Activated gamma-delta T cell treated with Interleukin-2 at 50 U/mL for 16 hours (primary cell): ENCODE data around the gene EFCAB6.

Source experiments
- DNase-seq: peaks from one replicate; pipeline ENCODE4 v3.0.0-alpha.2; 2020

The EFCAB6 gene

DNA sequence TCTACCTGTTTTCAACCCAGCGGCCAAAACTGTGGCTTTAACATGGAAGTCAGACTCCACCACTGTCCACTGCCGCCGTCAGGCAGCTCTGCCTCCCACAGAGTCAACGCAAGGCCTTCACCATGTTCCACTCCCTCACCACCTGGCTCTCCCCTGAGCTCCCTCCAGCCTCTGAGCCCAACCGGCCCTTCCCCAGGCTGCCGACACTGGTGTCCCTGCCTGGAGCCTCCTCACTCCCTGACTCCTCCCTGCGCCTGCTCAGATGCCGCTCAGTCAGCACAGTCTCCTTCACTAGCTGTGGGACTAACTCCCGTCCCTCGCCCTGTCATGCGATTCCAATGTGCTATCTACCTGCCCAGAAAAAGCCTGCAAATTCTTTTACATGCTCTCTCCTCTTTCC is 33.9 kb upstream of the EFCAB6 start:
- DNase-seq, result no peak

DNA sequence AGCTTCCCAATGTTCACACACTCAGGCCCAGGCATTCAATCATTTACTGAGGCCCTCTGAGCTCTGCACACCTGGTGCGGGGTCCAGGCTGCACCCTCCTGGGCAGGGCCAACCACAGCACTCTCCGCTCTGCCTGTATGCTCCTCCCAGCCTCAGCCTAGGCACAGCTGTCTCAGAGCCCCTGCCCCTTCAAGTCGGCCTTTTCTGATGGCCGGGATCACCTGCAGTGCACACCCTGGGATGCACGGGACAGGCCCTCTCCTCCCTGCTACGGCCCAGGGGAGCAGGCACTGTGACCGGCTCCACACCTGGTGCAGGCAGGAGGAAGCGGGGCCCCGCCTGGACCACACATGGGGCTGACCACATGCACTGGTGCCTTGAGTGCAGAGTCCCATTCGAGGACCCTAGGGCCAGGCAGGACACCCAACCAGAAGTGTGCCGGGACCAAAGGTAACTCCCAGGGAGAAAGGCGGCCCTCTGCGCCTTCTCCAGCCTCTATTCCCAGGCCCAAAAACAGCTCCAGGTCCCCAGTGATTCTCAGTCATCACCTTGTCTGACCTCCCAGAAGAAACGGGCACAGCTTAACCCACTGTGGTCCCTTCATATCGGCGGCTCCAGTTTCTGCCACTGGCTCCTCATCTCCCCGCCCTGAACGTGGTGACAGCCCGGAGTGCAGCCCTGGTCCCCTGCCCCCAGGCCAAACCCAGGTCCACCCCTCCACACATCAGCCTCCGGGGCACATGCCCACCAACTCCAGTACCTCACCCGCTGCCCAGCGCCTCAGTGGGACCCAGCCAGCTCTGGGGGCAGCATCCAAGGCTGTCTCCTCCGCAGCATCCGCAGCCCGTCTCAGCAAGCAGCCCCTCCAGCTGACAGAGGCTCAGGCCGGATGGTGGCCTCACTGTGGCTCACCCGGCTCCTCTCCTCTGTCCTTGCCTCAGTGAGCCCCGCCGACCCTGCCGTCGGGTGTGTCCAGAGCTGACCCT is 32.7 kb upstream of the EFCAB6 start:
- no peak for DNase-seq

DNA sequence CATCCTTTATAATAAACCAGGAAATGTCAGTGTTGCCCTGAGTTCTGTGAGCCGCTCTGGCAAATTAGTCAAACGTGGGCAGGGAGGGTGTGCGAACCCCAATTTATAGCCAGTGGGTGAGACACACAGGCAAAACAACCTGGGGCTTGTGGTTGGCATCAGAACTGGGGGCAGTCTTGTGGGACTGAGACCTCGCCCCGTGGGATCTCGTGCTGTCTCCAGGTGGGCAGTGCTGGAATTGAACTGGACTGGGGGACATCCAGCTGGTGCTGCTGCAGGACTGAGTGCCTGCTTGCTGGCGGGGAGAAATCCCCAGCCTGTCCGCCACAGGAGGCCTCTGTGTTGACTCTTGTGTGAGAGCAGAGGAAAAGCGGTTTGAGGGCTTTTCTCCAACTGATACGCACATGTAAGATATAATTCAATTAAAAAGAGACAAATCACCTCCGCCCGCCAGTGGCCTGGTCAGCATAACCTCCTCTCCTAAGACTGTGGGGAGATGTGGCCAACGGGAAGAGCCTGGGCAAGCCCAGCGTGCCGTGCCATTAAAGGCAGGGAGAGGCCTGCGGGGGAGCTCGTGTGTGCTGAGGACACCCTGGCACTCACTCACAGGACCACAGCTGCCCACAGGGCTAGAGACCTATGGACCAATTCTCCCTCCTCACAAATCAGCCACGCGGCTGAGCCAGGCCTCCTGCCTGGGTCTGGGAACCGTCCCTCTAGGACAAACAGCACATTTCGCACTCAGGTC is 31.9 kb upstream of the EFCAB6 start:
- no peak for DNase-seq

DNA sequence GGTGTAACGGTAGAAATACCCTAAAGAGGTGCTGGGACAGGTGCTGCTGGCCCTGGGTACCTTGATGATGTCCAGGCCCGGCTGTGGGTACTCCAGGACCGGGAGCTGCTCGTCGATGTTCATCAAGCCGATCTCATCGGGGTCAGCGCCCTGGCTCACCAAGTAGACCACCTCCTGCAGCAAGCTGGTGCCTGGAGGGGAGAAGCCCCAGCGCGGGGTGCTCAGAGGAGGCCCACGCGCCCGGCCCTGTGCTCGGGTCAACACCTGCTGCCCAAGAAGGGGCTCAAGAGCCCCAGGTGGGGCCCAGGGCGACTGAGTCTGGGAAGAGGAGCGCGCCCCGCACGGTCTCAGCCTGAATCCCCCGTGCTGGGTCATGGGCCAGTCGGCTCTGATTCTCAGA is 29.6 kb upstream of the EFCAB6 start:
- DNase-seq, result no peak

DNA sequence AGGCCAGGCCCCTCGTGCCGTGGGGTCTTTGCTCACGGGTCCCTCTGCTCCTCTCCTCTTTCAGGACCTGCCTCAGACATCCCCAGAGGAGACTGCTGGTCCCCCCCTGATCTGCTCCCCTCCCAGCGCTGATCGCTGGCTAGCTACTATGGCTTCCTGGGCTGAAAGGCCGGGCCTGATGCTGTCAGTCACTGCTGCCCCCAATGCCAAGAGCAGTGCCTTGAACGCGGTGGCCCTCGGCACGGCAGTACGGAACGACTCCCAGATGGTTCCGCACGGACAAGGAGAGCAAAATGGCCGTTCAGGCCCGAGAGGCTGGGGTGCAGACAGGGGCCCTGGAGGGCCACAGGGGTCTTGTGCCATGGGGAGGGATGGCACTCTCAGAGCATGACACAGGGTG is 28.7 kb upstream of the EFCAB6 start:
- DNase-seq, result no peak

DNA sequence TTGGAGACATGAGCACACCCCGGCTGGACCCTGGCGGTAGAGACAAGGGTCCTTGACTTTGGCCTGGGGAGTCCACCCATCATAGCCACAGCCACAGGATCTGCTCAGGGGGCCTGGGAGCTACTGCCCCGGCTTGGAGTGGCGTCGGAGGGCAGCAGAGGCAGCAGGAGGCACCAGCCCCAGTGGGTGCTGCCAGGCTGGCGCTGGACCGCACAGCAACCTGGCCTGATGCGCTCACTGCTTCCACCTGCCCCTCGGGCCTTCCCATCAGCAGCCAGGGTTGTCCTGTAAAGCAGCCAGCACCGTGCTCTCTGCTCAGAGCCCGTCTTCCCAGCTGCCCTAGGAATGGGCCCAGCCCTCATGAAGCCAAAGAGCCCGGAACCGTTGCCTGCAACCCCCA is 28.3 kb upstream of the EFCAB6 start:
- DNase-seq, result no peak

DNA sequence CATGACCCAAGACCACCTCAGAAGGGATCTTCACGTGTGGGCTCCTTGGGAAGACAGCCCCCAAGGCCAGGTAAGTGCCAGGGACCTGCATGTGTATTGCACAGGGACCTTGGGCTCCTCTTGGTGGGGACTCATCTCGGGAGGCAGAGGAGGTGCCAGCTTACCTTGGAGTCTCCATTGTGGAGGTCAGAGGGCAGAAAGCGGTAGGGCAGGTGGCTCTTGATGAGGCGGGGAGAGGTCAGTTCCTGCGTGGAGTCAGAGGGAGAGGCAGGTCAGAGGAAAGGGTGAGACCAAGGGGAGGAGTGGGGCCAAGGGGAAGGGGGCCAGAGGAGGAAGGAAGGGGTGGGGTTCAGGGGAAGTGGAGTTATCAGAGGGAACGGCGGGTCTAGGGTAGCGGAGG is 27.7 kb upstream of the EFCAB6 start:
- no peak for DNase-seq

DNA sequence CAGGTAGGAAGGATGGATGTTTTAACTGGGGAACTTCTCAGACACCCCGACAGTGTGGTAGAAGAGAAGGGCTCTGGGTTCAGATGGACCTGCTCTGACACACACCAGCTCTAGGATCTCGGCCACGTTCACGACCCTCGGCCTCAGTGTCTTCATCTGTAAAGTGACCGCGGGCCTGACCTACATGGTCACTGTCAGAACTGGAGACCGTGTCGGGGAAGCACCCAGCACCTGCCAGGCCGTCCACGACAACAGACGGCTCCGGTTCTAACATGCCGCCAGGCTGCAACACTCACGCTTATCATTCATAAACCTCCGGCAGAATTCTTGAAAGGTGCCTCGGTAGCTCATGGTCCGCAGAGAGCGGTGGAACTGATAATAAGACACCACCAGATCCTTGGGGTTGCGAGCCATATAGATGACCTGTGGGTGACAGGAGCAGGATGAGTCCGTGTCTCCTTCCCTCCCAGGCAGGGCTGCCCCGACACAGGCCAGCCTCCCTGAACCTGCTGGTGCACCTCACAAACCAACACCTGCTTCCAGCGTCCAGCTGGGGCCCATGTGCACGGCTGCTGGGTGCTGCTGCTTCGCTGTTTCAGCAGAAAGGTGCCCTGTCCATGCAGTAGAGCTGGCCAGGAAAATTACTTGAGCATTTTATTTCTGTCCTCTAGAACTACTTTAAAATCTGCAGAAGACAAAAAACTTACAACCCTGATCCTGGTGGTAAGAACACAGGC is 26.6 kb upstream of the EFCAB6 start:
- no peak for DNase-seq

DNA sequence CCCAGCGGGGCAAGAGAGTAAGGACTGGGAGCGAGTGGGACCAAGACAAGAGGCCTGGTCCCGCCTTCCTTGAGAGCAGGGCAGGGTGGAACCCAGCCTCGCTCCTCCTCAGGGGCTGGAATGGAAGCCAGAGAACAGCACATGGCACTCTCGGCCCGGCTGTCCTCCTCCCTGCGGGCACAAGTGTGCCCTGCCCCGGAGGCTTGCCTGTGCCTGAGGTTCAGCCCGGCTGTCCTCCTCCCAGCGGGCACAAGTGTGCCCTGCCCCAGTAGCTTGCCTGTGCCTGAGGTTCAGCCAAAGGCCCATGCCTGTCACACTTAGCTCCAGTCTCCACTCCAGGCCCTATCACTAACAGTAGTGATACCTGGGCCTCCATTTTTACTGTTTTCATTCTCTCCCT is 26.1 kb upstream of the EFCAB6 start:
- no peak for DNase-seq

DNA sequence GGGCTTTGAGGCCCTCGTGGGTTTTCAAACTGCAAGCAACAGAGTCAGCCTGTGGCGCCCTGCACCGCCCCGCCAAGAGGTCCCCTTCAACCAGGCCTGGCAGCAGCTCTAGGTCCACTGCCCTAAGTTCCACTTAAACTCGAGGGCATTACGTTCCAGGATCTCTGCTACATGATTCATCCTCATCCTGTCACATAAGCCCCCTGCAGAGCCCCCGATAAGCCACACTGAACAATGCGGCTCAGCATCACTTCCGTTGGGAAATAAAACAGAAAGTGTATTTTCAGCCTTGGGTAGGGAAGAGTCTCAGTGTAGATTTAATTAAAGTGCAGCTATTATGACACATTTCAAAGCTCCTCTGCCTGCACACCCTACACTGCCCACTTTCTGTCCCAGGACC is 25.6 kb upstream of the EFCAB6 start:
- DNase-seq, result no peak

DNA sequence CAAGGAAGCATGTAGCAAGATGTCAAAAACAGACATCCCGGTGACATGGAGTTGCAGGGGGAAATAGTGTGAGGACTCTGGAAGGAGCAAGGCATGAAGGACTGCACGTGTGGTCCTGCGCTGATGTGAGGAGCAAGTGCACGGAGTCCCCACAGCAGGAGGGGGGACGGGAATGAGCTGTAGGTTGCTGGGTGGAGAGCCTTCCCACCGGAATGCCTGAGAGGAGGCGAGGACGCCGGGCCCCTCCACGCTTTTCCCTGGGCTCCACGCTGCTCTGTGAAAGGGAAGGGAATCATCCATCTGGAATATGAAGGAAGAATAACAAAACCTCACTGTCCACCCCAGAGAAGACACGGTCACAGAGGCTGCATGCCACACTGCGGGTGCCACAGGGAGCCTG is 23.6 kb upstream of the EFCAB6 start:
- DNase-seq, result no peak

DNA sequence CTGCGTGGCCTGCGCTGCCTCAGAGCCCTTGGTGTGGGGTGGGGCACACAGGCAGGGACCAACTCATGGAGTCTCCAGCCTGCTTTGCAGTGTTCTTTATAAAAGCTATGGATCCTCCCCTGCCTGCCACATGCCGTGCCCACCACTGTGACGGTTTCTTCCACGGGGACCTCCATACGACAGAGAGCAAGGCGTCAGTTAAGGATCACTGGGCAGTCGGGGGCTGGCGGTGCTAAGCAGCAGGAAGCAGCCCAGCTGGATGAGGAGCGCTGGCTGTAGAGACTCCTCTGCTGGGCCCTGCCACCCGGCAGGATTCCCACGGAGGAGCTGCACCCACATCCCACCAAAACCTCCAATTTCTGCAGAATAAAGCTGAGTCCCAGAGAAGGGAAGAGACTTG is 23.1 kb upstream of the EFCAB6 start:
- no peak for DNase-seq

DNA sequence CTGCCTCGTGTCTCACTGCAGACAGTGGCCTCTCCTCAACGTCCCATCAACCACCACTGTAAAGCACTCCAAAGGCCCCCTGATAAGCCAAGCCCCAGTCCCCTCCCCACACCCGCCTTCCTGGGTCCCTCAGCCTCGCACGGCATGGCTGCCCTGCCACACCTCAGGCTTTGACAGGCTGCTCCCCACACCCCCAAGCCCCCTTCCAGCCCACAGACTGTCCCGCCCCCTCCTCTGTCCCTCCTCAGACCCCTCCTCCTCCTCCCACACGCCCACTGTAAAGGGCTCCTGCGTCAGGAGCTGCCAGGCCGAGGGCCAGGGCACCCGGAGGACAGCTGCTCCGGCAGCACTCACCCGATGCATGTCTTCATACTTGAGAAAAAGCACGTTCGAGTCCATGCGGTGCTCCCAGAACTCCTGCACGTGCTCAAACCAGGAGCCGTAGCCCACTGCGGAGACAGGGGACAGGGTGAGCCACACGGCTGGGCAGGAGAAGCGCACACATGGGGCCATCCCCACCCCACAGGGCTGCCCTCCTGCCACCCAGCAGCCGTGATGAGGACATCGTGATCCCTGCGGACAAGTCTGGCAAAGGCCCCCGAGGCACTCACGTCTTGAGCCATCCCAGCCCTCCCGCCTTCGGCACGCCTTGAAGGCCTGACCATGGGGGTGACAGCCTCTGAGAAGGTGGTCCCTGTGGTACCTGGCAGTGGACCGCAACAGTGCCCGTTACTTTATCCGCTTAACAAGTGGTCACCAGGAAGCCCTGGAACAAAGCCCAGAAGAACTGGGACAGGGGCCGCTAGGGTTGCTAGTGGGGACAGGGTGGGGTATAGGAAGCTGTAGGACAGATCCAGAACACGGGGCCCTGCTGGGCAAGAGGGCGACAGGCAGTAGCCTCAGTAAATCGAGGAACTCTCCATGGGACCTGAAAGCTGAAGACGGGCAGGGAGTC is 21.5 kb upstream of the EFCAB6 start:
- DNase-seq, result no peak

DNA sequence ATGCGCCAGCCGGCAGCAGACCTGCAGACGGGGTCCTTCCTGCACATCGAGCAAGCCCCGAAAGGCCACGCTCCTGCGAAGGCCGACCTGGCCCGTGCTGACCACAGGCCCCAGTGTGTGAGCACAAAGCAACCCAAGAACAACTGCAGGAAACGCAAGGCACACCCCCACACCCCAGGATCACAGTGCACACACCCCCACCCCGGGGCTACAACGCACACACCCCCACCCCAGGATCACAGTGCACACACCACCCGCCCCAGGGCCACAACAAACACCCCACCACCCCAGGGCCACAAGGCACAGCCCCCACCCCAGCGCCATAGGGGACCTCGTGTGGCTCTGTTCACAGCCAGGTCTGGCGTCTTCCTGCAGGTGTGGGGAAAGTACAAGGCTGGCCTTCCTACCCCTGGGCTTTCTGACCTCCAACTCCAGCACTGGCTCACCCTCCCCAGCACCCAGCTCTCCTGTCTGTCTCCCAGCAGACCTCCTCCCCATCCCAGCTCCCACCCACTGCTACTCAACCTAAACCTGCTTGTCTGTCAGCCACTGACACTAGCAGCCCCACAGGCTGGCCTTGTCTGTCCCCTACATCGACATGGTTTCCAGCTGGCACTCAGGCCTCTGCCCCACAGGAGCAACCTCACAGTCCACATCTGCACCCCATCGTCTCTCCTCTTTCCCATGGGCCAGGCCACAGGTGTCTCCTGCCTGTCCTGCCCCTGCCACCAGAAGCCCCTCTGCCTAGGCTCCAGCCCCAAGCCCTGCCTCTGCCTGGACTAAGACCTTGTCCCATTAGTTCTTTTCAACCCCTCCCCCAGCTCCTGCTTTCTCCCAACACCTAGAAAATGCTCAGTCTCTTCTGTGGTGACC is 20.5 kb upstream of the EFCAB6 start:
- DNase-seq, result no peak

DNA sequence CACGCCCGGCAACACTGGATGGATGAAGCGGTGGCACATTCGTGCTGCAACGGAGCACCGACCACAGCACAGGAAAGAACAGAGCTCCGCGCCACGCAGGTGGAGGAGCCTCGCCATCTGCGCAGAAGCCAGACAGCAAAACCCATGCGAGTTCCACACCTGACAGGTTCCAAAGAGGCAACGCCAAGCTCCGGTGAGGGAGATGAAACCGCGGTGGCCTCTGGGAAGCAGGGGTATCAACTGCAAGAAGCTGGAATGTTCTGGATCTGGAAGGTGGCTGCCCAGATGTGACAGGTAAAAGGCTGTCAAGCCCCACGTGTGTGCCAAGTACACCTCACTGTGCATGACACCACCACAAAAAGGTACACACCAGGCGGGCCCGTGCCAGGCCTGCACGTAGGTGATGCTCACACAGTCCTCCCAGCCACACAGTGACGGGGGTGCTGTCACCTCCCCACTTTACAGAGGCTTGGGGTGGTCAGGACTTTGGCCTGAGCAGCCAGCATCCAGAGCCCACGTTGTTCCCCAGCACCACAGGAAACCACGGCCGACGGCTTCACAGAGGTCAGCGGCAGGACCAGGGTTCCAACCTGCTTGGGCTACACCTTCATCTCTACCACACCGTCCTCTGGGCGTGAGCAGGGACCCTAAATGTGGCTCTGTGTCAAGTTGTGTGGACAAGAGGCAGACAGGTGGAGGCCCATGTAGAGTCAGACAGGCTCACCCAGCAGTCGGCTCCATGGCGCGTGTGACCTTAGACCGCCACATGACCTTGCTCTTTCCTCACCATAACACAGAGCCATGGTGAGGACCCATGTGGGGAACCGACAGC is 19.7 kb upstream of the EFCAB6 start:
- no peak for DNase-seq

DNA sequence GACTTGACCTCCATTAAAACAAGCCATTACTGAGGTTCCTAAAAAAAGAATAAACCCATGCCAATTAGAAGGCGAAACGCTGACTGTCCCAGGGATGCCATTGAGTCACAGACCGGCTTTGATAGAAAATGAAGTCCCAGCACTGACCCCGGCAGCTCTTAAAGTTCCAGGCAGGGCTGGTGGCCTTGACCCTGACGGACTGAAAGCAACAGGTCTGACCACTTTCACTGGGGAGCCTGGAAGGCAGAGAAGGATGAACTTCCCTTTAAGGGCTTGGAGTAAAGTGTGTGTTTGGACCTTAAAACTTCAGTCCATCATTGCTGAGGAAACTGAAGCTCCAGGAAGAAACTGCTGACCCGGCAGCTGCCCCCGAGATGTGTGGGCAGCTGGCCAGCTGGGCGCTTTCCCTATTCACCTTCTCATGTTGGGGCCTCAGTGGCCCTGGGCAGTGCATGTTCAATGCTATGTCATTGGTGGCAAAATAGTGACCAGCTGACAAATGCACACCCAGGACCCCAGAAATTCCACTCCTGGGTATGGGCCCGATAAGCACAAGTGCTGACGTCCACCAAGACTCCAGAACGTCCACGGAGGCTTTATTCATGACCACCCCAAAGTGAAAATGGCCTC is 18.9 kb upstream of the EFCAB6 start:
- no peak for DNase-seq

DNA sequence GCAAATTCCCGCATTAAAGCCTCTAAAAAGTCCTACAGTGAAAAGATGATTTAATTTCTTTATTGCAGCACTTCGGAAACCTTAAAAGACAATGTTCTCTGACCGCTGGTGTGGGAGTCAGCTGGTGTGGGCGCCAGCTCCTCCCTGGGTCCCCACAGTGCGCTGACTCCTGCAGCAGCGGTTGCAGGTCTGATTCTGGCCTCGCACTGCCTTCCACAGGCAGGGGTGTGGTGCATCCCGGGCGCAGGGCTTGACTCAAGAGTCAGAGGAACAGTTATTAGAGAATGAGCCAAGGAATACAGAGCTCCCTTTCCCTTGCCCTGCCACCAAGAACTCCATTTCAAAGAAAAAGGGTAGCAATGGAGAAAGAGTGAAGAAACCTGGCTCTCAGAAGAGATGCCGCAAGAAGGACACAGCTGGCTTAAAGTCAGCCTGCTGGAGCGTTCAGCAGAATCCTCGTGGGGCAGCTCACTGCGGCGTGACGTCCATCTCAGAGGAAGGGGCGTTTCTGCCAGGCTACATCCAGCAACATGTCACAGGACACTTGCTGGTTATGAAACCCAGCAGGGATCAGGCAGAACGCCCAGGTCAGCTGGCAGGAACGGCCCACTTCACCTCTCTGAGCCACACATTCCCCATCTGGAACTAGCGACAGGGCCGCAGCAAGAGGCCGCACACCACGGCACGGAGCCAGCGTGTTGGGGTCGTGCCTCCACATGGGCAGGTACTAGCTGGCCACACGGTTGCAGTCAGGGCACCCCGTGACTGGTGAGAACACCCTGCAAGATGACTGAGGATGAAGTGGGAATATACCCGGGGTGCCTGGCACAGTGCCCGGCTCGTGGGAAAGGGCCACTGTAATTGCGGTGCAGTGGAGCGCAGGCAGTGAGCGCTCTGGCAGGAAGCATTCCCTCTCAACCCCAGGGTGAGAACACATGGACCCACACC is 18.1 kb upstream of the EFCAB6 start:
- no peak for DNase-seq

DNA sequence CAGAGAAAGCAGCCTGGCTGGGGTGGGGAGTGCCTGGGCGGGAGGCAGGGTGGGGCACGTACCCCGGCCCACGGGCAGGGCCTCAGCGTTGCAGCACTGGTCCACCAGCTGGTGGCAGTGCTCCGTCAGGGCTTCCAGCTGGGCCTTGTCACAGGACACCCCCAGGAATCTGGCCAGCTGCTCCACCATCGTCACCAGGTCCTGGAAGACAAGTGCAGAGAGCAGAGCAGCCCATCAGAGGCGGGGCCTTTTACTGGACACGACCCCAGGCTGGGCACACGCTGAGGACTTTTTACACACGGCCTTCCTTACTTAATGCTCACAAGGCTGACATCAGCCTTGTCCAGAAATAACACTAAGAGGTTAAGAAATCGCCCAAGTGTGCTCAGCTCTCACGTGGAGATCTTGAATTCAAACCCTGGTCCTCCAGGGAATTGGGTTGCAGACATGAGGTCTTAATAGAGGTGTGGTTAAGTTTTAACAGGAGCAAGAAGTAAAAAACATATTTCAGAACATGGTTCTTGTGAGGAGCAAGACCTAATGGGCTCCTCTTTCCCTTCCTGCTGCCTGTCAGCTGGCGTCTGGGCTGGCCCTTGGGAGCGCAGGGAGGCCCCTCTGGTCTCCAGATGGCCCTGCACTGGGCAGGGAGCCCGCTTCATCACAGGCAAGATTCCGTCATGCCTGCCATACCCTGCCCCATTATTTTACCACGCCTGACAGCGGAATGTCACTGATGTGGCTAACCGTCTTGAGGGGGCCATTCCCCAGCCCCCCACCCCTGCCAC is 17.1 kb upstream of the EFCAB6 start:
- no peak for DNase-seq
